Keratinocyte (primary cell): ENCODE data around the gene IL1RAPL1. TPM values are rescaled to one million over a fixed set of nuclear protein-coding genes. Genes with fewer than 3 reads are reported as not detected.

Source experiments
- DNase-seq: peaks from one replicate; pipeline ENCODE4 v3.0.0-alpha.2; 2011; ENCODE audit warnings: low read depth, missing footprints, low spot score
- FAIRE-seq: peaks from 2 replicates; lab custom pipeline; 2011; peaks lifted over from hg19 to GRCh38; lab: Jason Lieb, UNC
- H2AFZ ChIP-seq: 2 replicates; pipeline ENCODE4 v1.6.0; 2012; ENCODE audit warnings: low read length, control low read depth, inconsistent platforms; ENCODE audit not compliant: control insufficient read depth
- H3K27ac ChIP-seq: 2 replicates; pipeline ENCODE4 v1.5.1; 2011; ENCODE audit warnings: low read length; ENCODE audit not compliant: control insufficient read depth, insufficient read depth
- H3K27me3 ChIP-seq: 3 replicates; pipeline ENCODE4 v1.6.0; 2011; ENCODE audit warnings: low read length; ENCODE audit not compliant: control insufficient read depth, insufficient read depth; ENCODE audit errors: extremely low read depth
- H3K36me3 ChIP-seq, 2 experiments: 2 replicates in 1 of 2; 3 replicates in 1 of 2; pipeline ENCODE4 v1.5.1; 2011; ENCODE audit warnings: low read length in 2 of 2, mild to moderate bottlenecking in 1 of 2; ENCODE audit not compliant: control insufficient read depth in 2 of 2, insufficient read depth in 2 of 2; ENCODE audit errors: extremely low read depth in 1 of 2
- H3K4me1 ChIP-seq: 3 replicates; pipeline ENCODE4 v1.5.1; 2011; ENCODE audit warnings: low read length; ENCODE audit not compliant: control insufficient read depth, insufficient read depth; ENCODE audit errors: extremely low read depth
- H3K4me2 ChIP-seq: 3 replicates; pipeline ENCODE4 v1.6.0; 2011; ENCODE audit warnings: low read depth, low read length; ENCODE audit not compliant: control insufficient read depth, insufficient read depth; ENCODE audit errors: extremely low read depth
- H3K4me3 ChIP-seq, 3 experiments: fragments of 200-600 bp in 1 of 3; sonication (generic) in 1 of 3; 2 replicates in 2 of 3; 3 replicates in 1 of 3; pipeline ENCODE4 v1.5.1; 2011 to 2016; ENCODE audit warnings: low read length in 3 of 3, mild to moderate bottlenecking in 3 of 3, control low read depth in 2 of 3, inconsistent platforms in 1 of 3, low read depth in 1 of 3, mixed read lengths in 1 of 3, mixed run types in 1 of 3, moderate library complexity in 1 of 3; ENCODE audit not compliant: control insufficient read depth in 2 of 3, insufficient read depth in 2 of 3; ENCODE audit errors: extremely low read depth in 1 of 3
- H3K79me2 ChIP-seq: 2 replicates; pipeline ENCODE4 v1.6.0; 2012; ENCODE audit warnings: low read length; ENCODE audit not compliant: control insufficient read depth, insufficient read depth
- H3K9ac ChIP-seq: 3 replicates; pipeline ENCODE4 v1.6.0; 2011; ENCODE audit warnings: low read length; ENCODE audit not compliant: control insufficient read depth, insufficient read depth; ENCODE audit errors: extremely low read depth
- H3K9me1 ChIP-seq: 3 replicates; pipeline ENCODE4 v1.6.0; 2011; ENCODE audit warnings: low read length; ENCODE audit not compliant: control insufficient read depth, insufficient read depth; ENCODE audit errors: extremely low read depth
- H3K9me3 ChIP-seq: 2 replicates; pipeline ENCODE4 v1.5.1; 2012; ENCODE audit warnings: low read depth, low read length; ENCODE audit not compliant: control insufficient read depth
- H4K20me1 ChIP-seq: 3 replicates; pipeline ENCODE4 v1.6.0; 2011; ENCODE audit warnings: low read length; ENCODE audit not compliant: control insufficient read depth, insufficient read depth; ENCODE audit errors: extremely low read depth
- CTCF ChIP-seq, 3 experiments: IDR thresholded peaks in 1 of 3; conservative IDR thresholded peaks in 1 of 3; optimal IDR thresholded peaks in 1 of 3; 2 replicates in 2 of 3; 3 replicates in 1 of 3; pipeline versions ENCODE3 to v1.5.1; 2011; ENCODE audit warnings: low read length in 3 of 3, mild to moderate bottlenecking in 3 of 3, moderate library complexity in 2 of 3, control low read depth in 1 of 3, inconsistent platforms in 1 of 3; ENCODE audit not compliant: insufficient read depth in 2 of 3; ENCODE audit errors: extremely low read depth in 1 of 3
- EZH2 ChIP-seq: IDR thresholded peaks from one replicate; pipeline ENCODE4 v1.6.1; 2012; ENCODE audit warnings: inconsistent platforms, mild to moderate bottlenecking, low read length, moderate library complexity
- dilution Hi-C: fragments of 300-500 bp; cut with MboI; formaldehyde crosslinking; loops from one replicate; pipeline ENCODE4 v1.7.0; 2020; ENCODE audit warnings: low sequenced_read_pairs; ENCODE audit not compliant: extremely low pct_ligation_motif_present
- polyA plus RNA-seq, 5 experiments: library from polyadenylated mRNA; depleted of rRNA in 3 of 5; stranded (reverse) in 3 of 5; stranded (forward) in 1 of 5; unstranded in 1 of 5; fragments of >200 nt; gene quantifications; 1 replicate in 1 of 5; 2 replicates in 3 of 5; 3 replicates in 1 of 5; pipeline versions ENCODE4 v1.2.1 to v1.2.3, GENCODE V29; 2011 to 2012; ENCODE audit warnings: missing spikeins in 2 of 5, low read depth in 1 of 5, low replicate concordance in 1 of 5

IL1RAPL1 gene
- polyA plus RNA-seq, 1 donor (not counting 4 experiments of a cell fraction or from before 2014, with no cell fraction given) = 2.8 TPM

GRCh38 chrX:29913647-29914046, 1326.4 kb downstream of the IL1RAPL1 start:
- Histone ChIP-seq H3K9me3 (no peaks in the 10 kb centered on the region), H3K4me2 (no peak overlapping the region), H3K36me3 (no peaks in the 10 kb centered on the region), H2AFZ (no peak overlapping the region), H3K79me2 (no peaks in the 10 kb centered on the region), H3K9me1 (no peaks in the 10 kb centered on the region), H3K9ac (no peak overlapping the region), H3K4me1 (no peaks in the 10 kb centered on the region), H3K27me3 (no peaks in the 10 kb centered on the region), H3K27ac (no peak overlapping the region), H4K20me1 (no peaks in the 10 kb centered on the region), H3K4me3 (no peak overlapping the region)
- TF ChIP-seq CTCF (optimal IDR thresholded peaks at IDR 0.05 in 1 of 3, IDR thresholded peaks at IDR 0.05 in 1 of 3, conservative IDR thresholded peaks at IDR 0.05 in 1 of 3; ENCODE audit: extremely low read depth in 1 of 3, insufficient read depth in 2 of 3, low read length in 3 of 3) (no peak), EZH2 (no peak)
- FAIRE-seq (no peak), DNase-seq (no peak)
- dilution Hi-C loops = no loop called here

DNA sequence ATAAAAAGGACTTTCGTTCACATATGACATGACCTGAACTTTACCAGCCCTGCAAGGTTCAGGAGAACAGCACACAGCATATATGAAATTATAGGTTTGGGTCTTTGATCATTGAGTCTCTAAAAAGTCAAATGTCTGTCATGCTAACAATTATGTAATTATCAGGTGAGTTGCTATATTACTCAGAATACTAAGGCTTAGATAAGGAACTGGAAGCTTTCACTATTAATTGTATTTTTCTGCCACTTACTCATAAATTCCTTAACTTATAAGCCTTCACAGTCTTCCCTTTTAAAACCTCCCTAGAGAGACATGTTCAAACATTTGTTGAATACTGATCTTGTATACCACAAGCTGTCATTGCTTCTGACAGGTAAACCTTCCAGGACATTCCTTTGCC, 1335.4 kb downstream of the IL1RAPL1 start:
- Histone ChIP-seq H3K27me3 (no peaks in the 10 kb centered on the region), H3K79me2 (no peaks in the 10 kb centered on the region), H2AFZ (no peak overlapping the region), H4K20me1 (no peaks in the 10 kb centered on the region), H3K36me3 (no peaks in the 10 kb centered on the region), H3K9ac (no peak overlapping the region), H3K4me2 (no peak overlapping the region), H3K4me3 (no peak overlapping the region), H3K27ac (no peak overlapping the region), H3K9me3 (no peaks in the 10 kb centered on the region), H3K9me1 (no peaks in the 10 kb centered on the region), H3K4me1 (no peaks in the 10 kb centered on the region)
- no peak for FAIRE-seq
- dilution Hi-C loops = no loop called here
- TF ChIP-seq EZH2 (no peak), CTCF (optimal IDR thresholded peaks at IDR 0.05 in 1 of 3, IDR thresholded peaks at IDR 0.05 in 1 of 3, conservative IDR thresholded peaks at IDR 0.05 in 1 of 3; ENCODE audit: extremely low read depth in 1 of 3, insufficient read depth in 2 of 3, low read length in 3 of 3) (no peak)
- DNase-seq = no peak
